Measurements from ENCODE around the gene ZNF827.

Gene ZNF827

GRCh38 chr4:145822181-145822580 lies 116.4 kb downstream of the ZNF827 start:
- TF ChIP-seq EZH2phosphoT487 (IDR thresholded peaks at IDR 0.05; ENCODE audit: borderline replicate concordance, low read length): no peak
- TF ChIP-seq, protein P1, sequence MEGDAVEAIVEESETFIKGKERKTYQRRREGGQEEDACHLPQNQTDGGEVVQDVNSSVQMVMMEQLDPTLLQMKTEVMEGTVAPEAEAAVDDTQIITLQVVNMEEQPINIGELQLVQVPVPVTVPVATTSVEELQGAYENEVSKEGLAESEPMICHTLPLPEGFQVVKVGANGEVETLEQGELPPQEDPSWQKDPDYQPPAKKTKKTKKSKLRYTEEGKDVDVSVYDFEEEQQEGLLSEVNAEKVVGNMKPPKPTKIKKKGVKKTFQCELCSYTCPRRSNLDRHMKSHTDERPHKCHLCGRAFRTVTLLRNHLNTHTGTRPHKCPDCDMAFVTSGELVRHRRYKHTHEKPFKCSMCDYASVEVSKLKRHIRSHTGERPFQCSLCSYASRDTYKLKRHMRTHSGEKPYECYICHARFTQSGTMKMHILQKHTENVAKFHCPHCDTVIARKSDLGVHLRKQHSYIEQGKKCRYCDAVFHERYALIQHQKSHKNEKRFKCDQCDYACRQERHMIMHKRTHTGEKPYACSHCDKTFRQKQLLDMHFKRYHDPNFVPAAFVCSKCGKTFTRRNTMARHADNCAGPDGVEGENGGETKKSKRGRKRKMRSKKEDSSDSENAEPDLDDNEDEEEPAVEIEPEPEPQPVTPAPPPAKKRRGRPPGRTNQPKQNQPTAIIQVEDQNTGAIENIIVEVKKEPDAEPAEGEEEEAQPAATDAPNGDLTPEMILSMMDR (IDR thresholded peaks at IDR 0.05; ENCODE audit: low read depth, low read length, poor library complexity, severe bottlenecking): no peak
- H3K4me1 ChIP-seq (ENCODE audit: control insufficient read depth, low read length): no peaks in the 10 kb centered on the region
- H4K20me1 ChIP-seq (ENCODE audit: control insufficient read depth, insufficient read depth, low read depth, low read length): no peaks in the 10 kb centered on the region
- H3K27ac ChIP-seq (ENCODE audit: low read depth, low read length): no peak overlapping the region
- no peaks in the 10 kb centered on the region for H3K9me2 ChIP-seq (replicated peaks; ENCODE audit: control insufficient read depth, low read length)
- peaks cover 67% of the 10 kb centered on the region for H3K36me3 ChIP-seq (ENCODE audit: control insufficient read depth, low read length)
- H3K4me3 ChIP-seq (ENCODE audit: low read length): no peak overlapping the region
- no peaks in the 10 kb centered on the region for H3F3A ChIP-seq (ENCODE audit: control insufficient read depth, insufficient read depth)
- no peaks in the 10 kb centered on the region for H3K9me3 ChIP-seq (ENCODE audit: control insufficient read depth, insufficient read depth, low read length)
- H3K4me2 ChIP-seq (ENCODE audit: low read length): no peak overlapping the region
- H3K79me2 ChIP-seq (ENCODE audit: control insufficient read depth, low read length): no peaks in the 10 kb centered on the region
- no peaks in the 10 kb centered on the region for H3K27me3 ChIP-seq (ENCODE audit: control insufficient read depth, low read length)

DNA sequence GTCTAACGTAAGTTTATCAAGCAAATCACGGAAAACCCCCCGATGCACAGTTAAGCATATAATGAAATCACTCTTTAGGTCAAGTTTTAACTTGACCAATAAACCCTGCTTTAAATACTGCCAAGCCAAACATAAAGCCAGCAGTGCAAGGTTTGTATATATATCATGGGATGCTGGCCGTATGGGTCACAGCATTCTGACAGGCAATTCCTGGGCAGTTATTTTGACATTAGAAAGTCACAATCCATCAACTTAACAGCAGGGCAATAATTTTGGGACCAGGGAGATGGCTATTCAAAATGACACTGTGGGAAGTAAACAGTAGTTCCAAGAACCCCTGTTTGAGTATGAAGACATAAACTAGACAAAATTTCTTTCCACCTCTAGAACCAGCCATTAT lies 116.9 kb downstream of the ZNF827 start:
- Histone ChIP-seq H3K9me3 (ENCODE audit: control insufficient read depth, insufficient read depth, low read length) (no peaks in the 10 kb centered on the region), H3K79me2 (ENCODE audit: control insufficient read depth, low read length) (no peaks in the 10 kb centered on the region), H3K4me2 (ENCODE audit: low read length) (no peak overlapping the region), H3K27me3 (ENCODE audit: control insufficient read depth, low read length) (no peaks in the 10 kb centered on the region), H4K20me1 (ENCODE audit: control insufficient read depth, insufficient read depth, low read depth, low read length) (no peaks in the 10 kb centered on the region), H3K4me1 (ENCODE audit: control insufficient read depth, low read length) (no peaks in the 10 kb centered on the region), H3K4me3 (ENCODE audit: low read length) (no peak overlapping the region), H3K27ac (ENCODE audit: low read depth, low read length) (no peak overlapping the region), H3F3A (ENCODE audit: control insufficient read depth, insufficient read depth) (no peaks in the 10 kb centered on the region), H3K9me2 (replicated peaks; ENCODE audit: control insufficient read depth, low read length) (no peaks in the 10 kb centered on the region), H3K36me3 (ENCODE audit: control insufficient read depth, low read length) (peaks cover 72% of the 10 kb centered on the region)
- TF ChIP-seq, protein P1 (IDR thresholded peaks at IDR 0.05; ENCODE audit: low read depth, low read length, poor library complexity, severe bottlenecking): no peak
- no peak for TF ChIP-seq EZH2phosphoT487 (IDR thresholded peaks at IDR 0.05; ENCODE audit: borderline replicate concordance, low read length)

DNA sequence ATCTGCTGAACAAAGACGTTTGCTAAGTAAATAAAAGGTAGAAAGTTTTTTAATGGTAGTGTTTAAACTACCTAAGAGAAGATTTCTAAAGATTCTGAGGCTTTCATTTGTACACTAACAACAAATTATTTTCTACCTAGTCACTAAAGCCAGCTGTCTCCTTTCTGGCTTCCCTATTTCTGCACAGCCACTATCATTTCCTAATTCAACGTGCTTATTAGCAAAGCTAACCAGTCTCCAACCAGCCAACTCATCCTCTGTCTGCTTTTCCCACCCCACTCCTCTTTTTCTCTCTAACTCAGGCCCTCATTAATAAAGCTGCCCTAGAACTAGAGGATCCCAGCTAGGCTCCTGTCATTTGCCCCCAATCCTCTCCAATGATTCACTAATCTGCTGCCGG lies 118.2 kb downstream of the ZNF827 start:
- Histone ChIP-seq H3K27me3 (ENCODE audit: control insufficient read depth, low read length) (no peaks in the 10 kb centered on the region), H4K20me1 (ENCODE audit: control insufficient read depth, insufficient read depth, low read depth, low read length) (no peaks in the 10 kb centered on the region), H3K4me1 (ENCODE audit: control insufficient read depth, low read length) (no peaks in the 10 kb centered on the region), H3K9me2 (replicated peaks; ENCODE audit: control insufficient read depth, low read length) (no peaks in the 10 kb centered on the region), H3K36me3 (ENCODE audit: control insufficient read depth, low read length) (peaks cover 74% of the 10 kb centered on the region), H3K27ac (ENCODE audit: low read depth, low read length) (no peak overlapping the region), H3K9me3 (ENCODE audit: control insufficient read depth, insufficient read depth, low read length) (no peaks in the 10 kb centered on the region), H3F3A (ENCODE audit: control insufficient read depth, insufficient read depth) (no peaks in the 10 kb centered on the region), H3K79me2 (ENCODE audit: control insufficient read depth, low read length) (no peaks in the 10 kb centered on the region), H3K4me3 (ENCODE audit: low read length) (no peak overlapping the region), H3K4me2 (ENCODE audit: low read length) (no peak overlapping the region)
- TF ChIP-seq, protein P1 (IDR thresholded peaks at IDR 0.05; ENCODE audit: low read depth, low read length, poor library complexity, severe bottlenecking): no peak
- no peak for TF ChIP-seq EZH2phosphoT487 (IDR thresholded peaks at IDR 0.05; ENCODE audit: borderline replicate concordance, low read length)

DNA sequence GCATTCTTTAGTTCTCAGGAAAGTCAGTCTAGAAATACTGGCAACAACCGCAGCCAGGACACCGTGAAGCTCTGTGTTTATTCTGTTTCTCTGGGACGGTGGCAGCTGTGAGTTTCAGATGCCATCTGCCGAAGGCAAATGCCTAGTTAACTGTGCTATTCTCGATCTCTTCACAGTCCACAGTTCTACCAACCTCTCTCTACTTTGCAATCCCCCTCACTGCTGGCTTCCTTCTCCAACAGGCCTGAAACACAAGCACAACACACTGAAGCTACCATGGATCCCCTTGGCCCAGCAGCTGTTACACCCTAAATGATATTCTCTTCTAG lies 118.8 kb downstream of the ZNF827 start:
- H3K4me1 ChIP-seq (ENCODE audit: control insufficient read depth, low read length): no peaks in the 10 kb centered on the region
- no peak overlapping the region for H3K27ac ChIP-seq (ENCODE audit: low read depth, low read length)
- no peaks in the 10 kb centered on the region for H3K9me3 ChIP-seq (ENCODE audit: control insufficient read depth, insufficient read depth, low read length)
- no peaks in the 10 kb centered on the region for H3K9me2 ChIP-seq (replicated peaks; ENCODE audit: control insufficient read depth, low read length)
- no peaks in the 10 kb centered on the region for H4K20me1 ChIP-seq (ENCODE audit: control insufficient read depth, insufficient read depth, low read depth, low read length)
- peaks cover 77% of the 10 kb centered on the region for H3K36me3 ChIP-seq (ENCODE audit: control insufficient read depth, low read length)
- H3K79me2 ChIP-seq (ENCODE audit: control insufficient read depth, low read length): no peaks in the 10 kb centered on the region
- no peaks in the 10 kb centered on the region for H3F3A ChIP-seq (ENCODE audit: control insufficient read depth, insufficient read depth)
- H3K27me3 ChIP-seq (ENCODE audit: control insufficient read depth, low read length): no peaks in the 10 kb centered on the region
- H3K4me2 ChIP-seq (ENCODE audit: low read length): no peak overlapping the region
- TF ChIP-seq, protein P1 (IDR thresholded peaks at IDR 0.05; ENCODE audit: low read depth, low read length, poor library complexity, severe bottlenecking): no peak
- no peak overlapping the region for H3K4me3 ChIP-seq (ENCODE audit: low read length)
